HUES48 (cell line): ENCODE data around the gene VASP.

Experiments used
- H3K27ac ChIP-seq: one replicate; pipeline ENCODE4 v1.7.0; 2013; ENCODE audit warnings: low read depth, low read length, inconsistent platforms
- H3K27me3 ChIP-seq: 2 replicates; pipeline ENCODE4 v1.6.1; 2013; ENCODE audit warnings: mild to moderate bottlenecking, low read length; ENCODE audit not compliant: control insufficient read depth, insufficient read depth
- H3K36me3 ChIP-seq: 2 replicates; pipeline ENCODE4 v1.6.1; 2013; ENCODE audit warnings: low read length; ENCODE audit not compliant: control insufficient read depth, insufficient read depth
- H3K4me1 ChIP-seq: 2 replicates; pipeline ENCODE4 v1.6.1; 2013; ENCODE audit warnings: mild to moderate bottlenecking, low read length; ENCODE audit not compliant: control insufficient read depth, insufficient read depth
- H3K4me3 ChIP-seq: 2 replicates; pipeline ENCODE4 v1.5.1; 2013; ENCODE audit warnings: mild to moderate bottlenecking, low read depth, low read length
- H3K9ac ChIP-seq: 2 replicates; pipeline ENCODE4 v1.6.1; 2013; ENCODE audit warnings: mild to moderate bottlenecking, low read depth, low read length, moderate library complexity
- H3K9me3 ChIP-seq: 2 replicates; pipeline ENCODE4 v1.6.1; 2013; ENCODE audit warnings: low read length; ENCODE audit not compliant: control insufficient read depth, insufficient read depth

VASP gene

GRCh38 chr19:45518469-45518826 lies 11.2 kb downstream of the VASP start:
- no peaks in the 10 kb centered on the region for H3K9me3 ChIP-seq
- no peak overlapping the region for H3K9ac ChIP-seq
- H3K27me3 ChIP-seq = no peaks in the 10 kb centered on the region
- H3K36me3 ChIP-seq = peaks cover 53% of the 10 kb centered on the region
- H3K4me3 ChIP-seq = no peak overlapping the region
- H3K27ac ChIP-seq = no peak overlapping the region
- no peaks in the 10 kb centered on the region for H3K4me1 ChIP-seq

GRCh38 chr19:45522010-45522941 lies 15.0 kb downstream of the VASP start:
- no peak overlapping the region for H3K4me3 ChIP-seq
- H3K27me3 ChIP-seq = no peaks in the 10 kb centered on the region
- H3K9ac ChIP-seq = no peak overlapping the region
- H3K9me3 ChIP-seq = no peaks in the 10 kb centered on the region
- no peaks in the 10 kb centered on the region for H3K4me1 ChIP-seq
- H3K27ac ChIP-seq = no peak overlapping the region
- H3K36me3 ChIP-seq = peaks cover 75% of the 10 kb centered on the region

GRCh38 chr19:45523642-45524256 lies 16.5 kb downstream of the VASP start:
- Histone ChIP-seq H3K36me3 (peaks cover 67% of the 10 kb centered on the region), H3K4me3 (no peak overlapping the region)

GRCh38 chr19:45524575-45525129 lies 17.4 kb downstream of the VASP start:
- H3K36me3 ChIP-seq = peaks cover 63% of the 10 kb centered on the region
- peaks cover 2% of the 10 kb centered on the region; the same call in 1 of the 2 replicates for H3K27me3 ChIP-seq
- no peak overlapping the region for H3K4me3 ChIP-seq
- H3K9me3 ChIP-seq = no peaks in the 10 kb centered on the region
- no peak overlapping the region for H3K9ac ChIP-seq
- H3K27ac ChIP-seq = no peak overlapping the region
- peaks cover 13% of the 10 kb centered on the region for H3K4me1 ChIP-seq

More at GRCh38 chr19:45523642-45524256, 16.5 kb downstream of the VASP start:
- Histone ChIP-seq H3K4me1 (peaks cover 7% of the 10 kb centered on the region), H3K9ac (no peak overlapping the region), H3K27me3 (no peaks in the 10 kb centered on the region), H3K27ac (no peak overlapping the region), H3K9me3 (no peaks in the 10 kb centered on the region)

- H3K9me3 ChIP-seq = no peaks in the 10 kb centered on the region
- H3K4me1 ChIP-seq = peaks cover 13% of the 10 kb centered on the region
- no peak overlapping the region for H3K9ac ChIP-seq
- peaks cover 50% of the 10 kb centered on the region for H3K36me3 ChIP-seq
- H3K27ac ChIP-seq = no peak overlapping the region
- H3K4me3 ChIP-seq = no peak overlapping the region
- peaks cover 10% of the 10 kb centered on the region; the same call in 1 of the 2 replicates for H3K27me3 ChIP-seq
These were observed 18.9 kb downstream of the VASP start for GRCh38 chr19:45526143-45526542.

- Histone ChIP-seq H3K4me1 (peaks cover 13% of the 10 kb centered on the region), H3K9ac (no peak overlapping the region), H3K27me3 (peaks cover 10% of the 10 kb centered on the region; the same call in 1 of the 2 replicates), H3K36me3 (peaks cover 44% of the 10 kb centered on the region), H3K9me3 (no peaks in the 10 kb centered on the region), H3K27ac (no peak overlapping the region), H3K4me3 (no peak overlapping the region)
These were observed 19.7 kb downstream of the VASP start for GRCh38 chr19:45526971-45527370.

- peaks cover 13% of the 10 kb centered on the region for H3K4me1 ChIP-seq
- H3K9ac ChIP-seq = no peak overlapping the region
- H3K27ac ChIP-seq = peak overlapping the region; percentile 75
- H3K4me3 ChIP-seq = peak overlapping the region; percentile 80
- peaks cover 10% of the 10 kb centered on the region; the same call in 1 of the 2 replicates for H3K27me3 ChIP-seq
- H3K36me3 ChIP-seq = peaks cover 41% of the 10 kb centered on the region
- 0 out of 2 replicates have a peak, but pooled peaks cover 3% of the 10 kb centered on the region for H3K9me3 ChIP-seq
These were observed 20.5 kb downstream of the VASP start for GRCh38 chr19:45527731-45528130.

- peak overlapping the region; percentile 80 for H3K4me3 ChIP-seq
- H3K27ac ChIP-seq = peak overlapping the region; percentile 75
- peaks cover 13% of the 10 kb centered on the region for H3K4me1 ChIP-seq
- H3K9ac ChIP-seq = no peak overlapping the region
- H3K27me3 ChIP-seq = peaks cover 10% of the 10 kb centered on the region; the same call in 1 of the 2 replicates
- H3K36me3 ChIP-seq = peaks cover 38% of the 10 kb centered on the region
- 0 out of 2 replicates have a peak, but pooled peaks cover 3% of the 10 kb centered on the region for H3K9me3 ChIP-seq
These were observed 21.0 kb downstream of the VASP start for GRCh38 chr19:45528149-45528743.

GRCh38 chr19:45528744-45529419 lies 21.6 kb downstream of the VASP start:
- Histone ChIP-seq H3K36me3 (peaks cover 36% of the 10 kb centered on the region), H3K9me3 (0 out of 2 replicates have a peak, but pooled peaks cover 3% of the 10 kb centered on the region), H3K27ac (peak overlapping the region; percentile 75), H3K27me3 (peaks cover 10% of the 10 kb centered on the region; the same call in 1 of the 2 replicates), H3K4me3 (peak overlapping the region; percentile 80), H3K9ac (no peak overlapping the region), H3K4me1 (peaks cover 13% of the 10 kb centered on the region)

- Histone ChIP-seq H3K9ac (no peak overlapping the region), H3K27me3 (peaks cover 10% of the 10 kb centered on the region; the same call in 1 of the 2 replicates)
These were observed 22.1 kb downstream of the VASP start for GRCh38 chr19:45529420-45529785.

More at GRCh38 chr19:45529420-45529785, 22.1 kb downstream of the VASP start:
- 0 out of 2 replicates have a peak, but pooled peaks cover 3% of the 10 kb centered on the region for H3K9me3 ChIP-seq
- peak overlapping the region; percentile 20 for H3K27ac ChIP-seq
- peak overlapping the region; percentile 80 for H3K4me3 ChIP-seq
- peaks cover 13% of the 10 kb centered on the region for H3K4me1 ChIP-seq
- H3K36me3 ChIP-seq = peaks cover 31% of the 10 kb centered on the region
